ENCODE measurements around the gene TCHHL1.
"Not testable (repeated sequence)": the region's sequence is repeated elsewhere in the genome, so short reads cannot be mapped to it uniquely, and the experiment has no call there.

Gene TCHHL1

DNA sequence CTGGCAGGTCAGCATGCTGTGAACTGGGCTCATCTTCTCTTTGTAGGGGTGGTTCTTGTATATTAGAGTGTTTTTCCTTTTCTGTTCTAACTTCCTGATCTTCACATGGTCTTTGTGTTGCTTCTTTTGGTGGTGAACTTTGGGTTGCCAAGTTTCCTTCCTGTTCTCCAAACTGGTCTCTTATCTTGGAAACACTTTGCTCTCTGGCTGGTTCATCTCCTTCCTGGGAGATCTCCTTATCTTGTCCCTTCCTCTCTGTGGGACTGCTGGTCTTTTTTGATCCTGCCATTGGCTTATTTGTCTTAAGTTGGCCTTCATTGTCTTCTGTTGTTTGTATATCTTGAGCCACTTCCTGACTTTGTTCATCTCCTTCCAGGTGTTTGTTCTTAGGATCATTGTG is 2.1 kb downstream of the TCHHL1 start:
- no peak for DNase-seq (ENCODE audit: low spot score)

DNA sequence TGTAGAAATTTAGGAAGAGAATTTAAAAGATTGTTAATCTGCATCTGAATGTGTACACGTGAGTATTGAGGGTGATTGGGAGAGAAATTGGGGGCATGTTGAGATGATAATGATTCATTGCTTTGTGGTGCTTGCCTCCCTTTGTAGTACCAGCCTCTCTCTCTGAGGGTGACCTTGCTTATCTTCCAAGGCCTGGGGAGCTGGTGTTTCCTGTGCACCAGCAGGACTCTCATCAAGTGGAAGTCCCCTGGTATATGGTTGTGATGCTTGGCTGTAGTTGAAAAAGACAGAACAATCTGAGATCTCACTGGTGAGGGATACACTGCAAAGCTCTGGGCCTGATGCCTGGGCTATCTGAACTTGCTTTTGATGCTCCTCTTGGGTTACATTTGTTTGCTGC is 4.0 kb downstream of the TCHHL1 start:
- no peak for DNase-seq (ENCODE audit: low spot score)

DNA sequence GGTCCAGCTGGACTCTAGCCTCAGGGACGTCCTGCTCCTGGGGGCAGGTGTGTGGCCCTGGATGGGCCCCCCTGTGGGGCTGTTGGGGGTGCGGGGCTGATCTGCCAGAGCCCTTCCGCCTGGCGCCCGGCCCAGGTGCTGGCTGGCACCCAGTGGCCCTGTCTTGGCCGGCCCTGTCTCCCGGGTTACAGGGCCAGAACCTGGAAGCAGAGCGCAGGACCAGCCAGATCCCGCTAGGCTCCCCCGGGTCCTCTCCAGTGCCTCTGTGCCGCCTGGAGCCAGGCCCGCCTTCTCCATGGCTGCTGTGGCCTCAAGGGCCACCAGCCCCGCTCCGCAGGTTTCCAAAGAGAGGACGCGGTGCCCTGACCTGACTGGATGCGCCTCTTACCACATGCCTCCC is 7.8 kb downstream of the TCHHL1 start:
- not testable (repeated sequence) for DNase-seq (ENCODE audit: low spot score)

DNA sequence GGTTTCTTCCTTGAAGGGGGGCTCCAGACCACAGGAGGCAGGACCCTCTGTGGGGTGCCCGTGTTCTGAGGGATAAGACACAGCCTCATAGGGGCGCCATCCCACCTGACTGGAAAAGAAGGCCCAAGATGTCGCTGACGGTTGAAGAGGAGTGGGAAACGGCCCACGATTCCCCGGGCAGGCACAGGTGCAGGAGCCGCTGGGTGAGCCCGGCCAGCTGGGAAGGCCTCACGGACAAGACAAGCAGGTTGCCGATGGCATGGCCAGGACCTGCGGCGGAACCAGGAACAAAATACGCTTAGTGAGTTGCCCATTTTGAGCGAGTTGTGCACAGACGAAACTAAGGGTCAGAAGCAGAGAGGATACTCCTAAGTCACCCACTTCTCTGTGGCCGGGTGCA is 8.4 kb downstream of the TCHHL1 start:
- not testable (repeated sequence) for DNase-seq (ENCODE audit: low spot score)

DNA sequence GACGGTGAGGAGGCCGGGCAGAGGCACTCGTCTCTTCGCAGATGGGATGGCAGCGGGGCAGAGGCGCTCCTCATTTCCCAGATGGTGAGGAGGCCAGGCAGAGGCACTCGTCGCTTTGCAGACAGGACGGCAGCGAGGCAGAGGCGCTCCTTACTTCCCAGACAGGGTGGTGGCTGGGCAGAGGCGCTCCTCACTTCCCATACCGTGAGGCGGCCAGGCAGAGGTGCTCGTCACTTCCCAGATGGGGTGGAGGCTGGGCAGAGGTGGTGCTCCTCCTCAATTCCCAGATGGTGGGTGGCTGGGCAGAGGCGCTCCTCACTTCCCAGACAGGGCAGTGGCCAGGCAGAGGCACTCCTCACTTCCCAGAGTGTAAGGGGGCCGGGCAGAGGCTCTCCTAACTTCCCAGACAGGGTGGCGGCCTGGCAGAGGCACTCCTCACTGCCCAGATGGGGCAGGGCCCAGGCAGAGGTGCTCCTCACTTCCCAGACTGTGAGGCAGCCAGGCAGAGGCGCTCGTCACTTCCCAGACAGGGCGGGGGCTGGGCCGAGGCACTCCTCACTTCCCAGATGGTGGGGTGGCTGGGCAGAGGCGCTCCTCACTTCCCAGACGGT is 9.9 kb downstream of the TCHHL1 start:
- DNase-seq (ENCODE audit: low spot score) = no peak

DNA sequence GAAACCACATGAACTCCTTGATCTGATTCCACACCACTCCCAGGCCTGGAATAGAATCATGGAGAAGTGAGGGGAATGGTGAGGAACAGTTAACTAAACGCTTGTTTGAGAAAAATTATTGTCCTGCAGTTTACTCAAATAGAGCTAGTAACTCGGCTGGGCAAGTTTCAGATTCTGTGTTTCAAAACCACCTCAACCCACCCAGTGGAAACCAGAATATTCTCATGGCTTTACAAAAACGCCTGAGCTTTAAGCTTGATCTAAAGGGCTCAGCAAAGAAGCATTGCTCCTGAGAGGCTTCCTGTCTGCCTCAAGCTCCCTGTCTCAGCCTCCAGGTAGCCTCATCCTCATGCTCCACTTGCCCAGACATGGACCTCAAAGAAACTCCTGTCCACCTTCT is 16.6 kb downstream of the TCHHL1 start:
- DNase-seq (ENCODE audit: low spot score) = no peak

DNA sequence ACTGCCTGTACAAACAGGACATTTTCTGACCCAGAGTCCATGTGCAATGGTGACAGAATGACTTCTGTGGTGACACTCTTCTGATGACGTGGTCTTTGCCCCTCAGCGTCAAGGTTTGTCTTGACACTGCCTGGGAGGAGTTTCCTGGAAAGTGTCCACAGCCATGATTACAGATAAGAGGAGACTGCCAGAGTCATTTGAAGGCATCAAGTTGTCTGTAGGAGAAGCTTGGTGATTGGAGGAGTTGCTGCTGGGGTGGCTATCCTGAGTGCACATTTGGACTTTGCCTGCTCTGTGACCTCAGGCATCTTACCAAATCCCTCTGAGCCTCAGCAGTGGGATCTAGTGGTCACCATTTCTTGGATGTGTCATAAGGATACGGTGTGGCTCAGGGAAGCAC is 17.7 kb downstream of the TCHHL1 start:
- DNase-seq (ENCODE audit: low spot score) = no peak

DNA sequence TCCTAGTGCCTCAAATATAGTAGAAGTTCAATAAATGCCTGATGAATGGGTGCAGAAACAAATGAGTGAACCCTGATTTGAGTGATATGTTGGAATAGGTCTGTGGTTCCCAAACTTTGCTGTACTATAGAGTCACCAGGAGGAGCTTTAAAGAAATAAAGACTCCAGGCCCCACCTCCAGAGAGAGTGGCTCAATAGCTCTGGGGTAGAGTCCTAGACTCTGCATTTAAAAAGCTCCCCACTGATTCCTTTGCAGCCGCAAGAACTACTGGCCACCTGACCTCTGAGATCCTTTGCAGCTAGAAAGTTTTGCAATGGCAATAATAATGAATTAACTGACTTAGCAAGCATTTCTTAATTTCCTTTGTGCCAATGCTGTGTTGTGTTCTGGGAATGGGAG is 20.9 kb downstream of the TCHHL1 start:
- DNase-seq (ENCODE audit: low spot score) = no peak

DNA sequence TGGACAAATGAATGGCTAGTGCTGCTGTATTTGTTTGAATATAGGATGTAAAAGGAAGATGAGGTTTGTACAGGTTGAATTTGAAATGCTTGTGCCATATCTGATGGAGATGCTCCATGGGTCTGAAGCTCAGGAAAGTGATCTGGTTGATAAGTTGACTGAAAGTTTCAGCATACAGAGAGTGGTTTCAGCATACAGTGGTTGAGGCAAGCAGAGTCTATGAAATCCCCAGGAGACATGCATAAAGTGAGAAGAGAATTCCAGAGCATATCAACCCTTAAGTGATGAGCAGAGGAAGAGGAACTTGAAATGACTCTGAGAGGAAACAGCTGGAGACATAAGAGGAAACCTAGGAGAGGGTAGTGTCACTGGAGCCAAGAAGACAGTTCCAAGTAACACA is 21.7 kb downstream of the TCHHL1 start:
- DNase-seq (ENCODE audit: low spot score) = no peak

DNA sequence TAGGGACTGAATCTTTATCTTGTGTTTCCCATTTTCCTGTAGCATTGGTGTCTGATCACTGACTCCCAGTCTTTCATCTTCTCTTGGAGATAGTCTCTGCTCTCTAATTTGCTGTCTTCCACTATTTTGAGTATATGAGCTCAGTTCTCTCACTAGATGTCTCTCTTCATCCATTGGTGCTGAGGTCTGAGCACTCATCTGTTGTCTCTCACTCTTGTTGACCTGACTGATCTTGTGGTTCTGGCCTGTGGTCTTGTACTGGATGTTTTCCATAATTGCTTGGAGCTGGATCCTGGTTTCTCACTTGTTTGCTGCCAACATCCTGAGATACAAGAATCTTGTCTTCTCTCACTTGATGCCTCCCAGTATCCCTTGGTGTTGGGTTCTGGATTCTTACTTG is 26.9 kb downstream of the TCHHL1 start:
- DNase-seq (ENCODE audit: low spot score) = no peak

DNA sequence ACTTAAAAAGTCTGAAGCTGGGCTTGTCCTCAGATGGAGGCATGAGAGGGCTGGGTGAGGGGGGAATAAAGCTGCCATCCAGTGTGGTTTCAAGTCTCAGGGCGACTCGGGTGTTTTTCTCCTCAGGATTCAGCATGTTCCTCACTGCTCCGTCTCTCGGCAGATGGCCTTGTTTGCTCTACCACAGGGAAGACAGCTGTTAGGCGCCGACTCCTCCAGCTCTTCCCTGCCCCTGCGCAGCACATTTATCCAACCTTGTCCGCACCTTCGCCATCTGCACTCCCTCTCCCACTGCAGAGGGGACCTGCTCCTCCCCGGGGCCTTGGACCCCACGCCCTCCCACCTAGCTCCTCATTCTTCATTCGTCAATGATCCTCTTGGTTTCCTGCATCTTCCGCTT is 35.5 kb downstream of the TCHHL1 start:
- no peak for DNase-seq (ENCODE audit: low spot score)

DNA sequence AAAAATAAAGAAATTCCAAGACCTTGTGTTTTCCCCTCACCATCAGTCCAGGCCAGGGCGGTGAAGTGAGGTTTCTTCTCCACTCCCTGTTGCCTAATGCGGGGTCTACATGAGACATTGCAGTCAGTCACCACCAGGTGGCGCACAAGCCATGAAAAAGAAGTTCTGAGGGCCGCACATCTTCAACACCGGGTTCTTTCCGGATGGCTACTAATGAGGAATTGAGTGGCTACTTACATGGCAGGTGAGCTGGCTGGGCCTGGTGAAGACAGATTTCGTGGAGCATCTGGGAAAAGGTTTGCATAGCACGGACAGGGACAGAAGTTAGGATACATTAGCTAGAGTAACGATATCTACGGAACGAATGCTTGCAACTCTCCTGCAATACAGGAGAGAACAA is 36.3 kb downstream of the TCHHL1 start:
- no peak for DNase-seq (ENCODE audit: low spot score)

DNA sequence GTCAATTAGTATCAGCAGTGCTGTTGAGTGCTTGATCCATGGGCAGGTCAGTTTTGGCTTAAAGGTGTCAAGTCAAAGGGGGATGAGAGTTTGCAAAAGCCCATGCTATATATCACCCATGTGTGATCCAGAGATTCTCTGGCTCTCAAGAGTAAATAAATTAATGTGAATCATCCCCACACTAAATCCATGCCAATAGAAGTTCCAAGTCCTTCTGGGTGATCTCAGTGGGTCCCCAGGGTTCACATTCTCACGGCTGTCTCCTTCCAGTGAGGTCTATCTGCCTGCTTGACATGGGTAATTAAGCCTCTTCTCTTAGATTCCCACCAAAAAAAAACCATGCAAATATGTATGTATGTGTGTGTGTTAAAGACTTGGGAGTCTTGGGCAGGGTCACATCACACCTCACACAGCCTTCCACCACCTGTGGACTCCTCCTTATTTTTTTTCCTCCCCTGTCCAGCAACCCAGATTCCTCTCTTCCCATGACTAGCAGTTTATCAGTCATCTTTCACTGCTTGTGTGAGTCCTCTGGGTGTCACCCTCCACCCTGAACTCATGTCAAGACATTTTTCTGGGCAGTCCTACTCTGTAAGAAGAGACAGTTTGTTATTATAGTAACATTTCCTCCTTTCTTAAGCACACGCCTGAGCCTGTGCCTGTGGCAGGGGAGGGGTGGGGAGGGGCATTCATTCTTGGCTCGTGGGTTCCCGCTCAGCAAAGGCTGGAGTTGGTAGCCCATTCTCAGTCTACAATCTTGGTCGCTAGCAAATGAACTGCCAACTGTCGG is 37.8 kb downstream of the TCHHL1 start:
- DNase-seq (ENCODE audit: low spot score) = no peak

DNA sequence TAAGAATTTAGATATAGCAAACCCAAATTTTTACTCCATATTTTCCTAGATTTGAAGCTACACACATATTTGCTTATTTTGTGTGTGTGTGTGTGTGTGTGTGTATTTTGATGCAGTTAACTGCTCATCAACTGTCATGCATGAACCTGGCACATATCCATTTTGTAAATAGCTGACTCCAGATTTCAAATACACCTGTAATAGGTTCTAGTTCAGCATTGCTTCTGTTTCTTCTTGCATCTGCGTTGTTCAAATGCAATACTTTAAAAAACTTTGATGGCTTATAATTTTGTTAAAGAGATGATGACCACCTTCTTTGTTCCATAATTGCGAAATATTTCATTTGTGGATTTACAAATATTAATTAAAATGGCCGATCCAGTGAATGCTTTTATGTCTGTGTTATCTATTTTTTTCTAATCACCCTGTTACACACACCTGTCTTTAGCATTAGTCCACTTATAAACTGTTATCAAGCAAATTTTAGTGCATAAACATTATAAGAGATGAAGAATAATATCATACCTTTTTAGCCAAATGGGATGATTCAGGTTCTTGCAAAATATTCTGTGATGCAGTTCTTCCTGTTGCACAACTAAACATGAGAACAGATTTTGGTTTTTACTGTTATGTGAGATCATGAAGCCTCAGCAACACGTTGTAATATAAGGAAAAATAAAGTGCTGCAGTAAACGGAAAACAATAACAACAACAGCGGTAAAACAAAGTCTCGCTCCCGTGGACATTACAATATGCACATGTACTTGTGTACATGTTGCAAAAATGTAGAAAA is 39.4 kb downstream of the TCHHL1 start:
- DNase-seq (ENCODE audit: low spot score) = no peak

DNA sequence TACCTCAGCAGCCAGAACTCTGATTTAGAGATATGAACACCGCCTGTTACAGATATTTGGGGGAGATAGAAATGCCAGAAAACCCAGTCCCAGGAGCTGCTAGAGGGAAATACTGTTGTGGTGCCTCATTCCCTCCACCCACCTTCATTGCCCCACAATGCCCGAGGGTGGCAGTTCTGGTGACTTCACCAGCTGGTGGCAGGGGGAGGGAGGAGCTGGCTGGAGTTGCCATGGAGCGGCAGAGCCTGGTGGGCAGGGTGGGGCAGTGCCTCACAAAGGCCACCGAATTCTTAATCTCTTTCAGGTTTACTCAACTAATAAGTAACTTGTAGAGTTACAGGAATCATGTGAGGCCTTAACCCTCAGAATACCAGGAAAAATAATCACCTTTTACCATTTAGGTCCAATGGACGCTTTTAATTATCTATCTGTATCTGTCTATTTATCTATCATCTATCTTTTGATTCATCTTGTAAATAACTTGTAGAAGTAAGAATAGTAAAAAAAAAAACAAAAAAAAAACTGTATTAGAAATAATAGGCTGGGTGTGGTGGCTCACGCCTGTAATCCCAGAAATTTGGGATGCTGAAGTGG is 40.4 kb downstream of the TCHHL1 start:
- DNase-seq (ENCODE audit: low spot score) = no peak

DNA sequence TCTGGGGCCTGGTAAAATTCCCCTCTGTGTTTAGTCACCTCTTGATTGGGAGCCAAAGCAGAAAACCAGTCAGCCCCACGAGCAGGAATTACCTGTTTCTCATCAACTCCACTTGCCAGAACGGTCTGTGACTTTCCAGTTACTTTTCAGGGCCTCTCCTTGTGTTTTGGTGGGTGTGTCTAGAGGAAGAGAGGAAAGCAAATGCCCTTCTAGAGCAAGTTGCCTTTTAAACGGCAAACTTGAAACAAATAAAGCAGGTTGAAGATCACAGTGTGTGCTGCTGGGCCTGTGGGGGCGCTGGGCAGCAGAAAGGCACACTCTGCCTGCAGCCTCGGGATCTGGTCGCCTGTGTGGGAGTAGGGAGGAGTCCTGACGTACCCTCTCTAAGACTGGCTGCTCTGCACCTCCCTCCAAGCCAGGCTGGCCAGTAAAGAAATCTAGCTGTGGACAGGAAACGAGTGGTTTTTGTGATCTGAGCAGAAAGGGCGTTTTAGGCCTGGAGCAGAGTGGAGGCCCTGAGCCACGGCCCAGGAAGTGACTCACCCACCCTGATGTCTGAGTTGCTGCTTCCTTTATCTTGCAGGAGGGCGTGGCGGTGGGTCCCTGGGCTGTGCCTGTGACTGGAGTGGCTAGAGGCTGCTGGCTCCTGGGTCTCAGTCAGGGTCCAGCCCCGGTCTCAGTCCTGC is 41.0 kb downstream of the TCHHL1 start:
- DNase-seq (ENCODE audit: low spot score) = peak; percentile 79

DNA sequence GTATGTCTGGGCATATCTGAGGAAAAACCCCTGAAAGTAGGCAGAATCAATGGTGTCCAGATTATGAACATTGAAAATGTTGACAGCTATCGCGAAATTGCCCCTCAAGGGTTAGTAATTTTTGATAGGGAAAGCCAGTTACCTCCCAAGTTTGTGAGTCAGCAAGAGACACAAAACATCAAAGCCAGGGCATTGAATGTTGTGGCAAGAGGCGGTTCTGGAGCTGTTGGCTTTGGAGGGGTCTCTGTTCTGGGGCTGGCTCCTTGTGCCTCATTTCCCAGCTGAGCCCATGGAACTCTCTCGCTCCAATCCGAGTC is 41.5 kb downstream of the TCHHL1 start:
- DNase-seq (ENCODE audit: low spot score) = no peak

DNA sequence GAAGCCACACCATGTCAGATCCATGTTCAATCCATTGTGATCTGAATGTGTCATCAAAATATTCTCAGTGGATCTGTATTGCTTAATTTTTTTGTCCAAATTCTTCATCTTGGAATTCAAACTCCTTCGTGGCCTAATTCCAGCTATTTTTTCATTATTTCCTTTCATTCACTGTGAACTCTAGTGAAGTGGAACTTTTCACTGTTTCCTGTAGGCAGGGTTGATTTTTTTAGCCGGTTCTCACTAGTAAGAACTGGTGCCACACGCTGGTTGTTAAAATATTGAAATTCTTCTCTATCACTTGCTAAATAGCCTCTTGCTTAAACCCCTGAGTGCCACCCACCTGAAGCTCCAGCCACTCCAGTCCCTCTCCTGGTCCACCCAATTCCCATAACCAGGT is 44.5 kb downstream of the TCHHL1 start:
- DNase-seq (ENCODE audit: low spot score) = no peak

DNA sequence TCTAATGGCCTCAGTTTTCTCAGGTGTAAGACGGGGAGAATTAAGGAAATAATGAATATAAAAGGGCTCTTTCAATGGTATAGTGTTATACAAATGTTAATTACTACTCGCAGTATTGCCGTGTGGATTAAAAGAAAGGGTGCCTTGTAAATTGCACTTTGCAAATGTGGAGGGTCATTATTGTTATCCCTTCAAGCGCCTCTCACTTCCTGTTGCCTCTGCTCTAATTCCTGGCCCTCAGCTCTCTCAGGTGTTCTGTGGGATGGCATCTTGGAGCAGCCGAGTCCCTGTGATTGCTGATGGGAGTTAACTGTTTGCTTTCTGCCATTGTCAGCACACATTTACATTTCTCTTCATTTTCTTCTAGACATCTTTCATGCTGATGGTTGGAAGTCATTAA is 45.0 kb downstream of the TCHHL1 start:
- DNase-seq (ENCODE audit: low spot score) = no peak

DNA sequence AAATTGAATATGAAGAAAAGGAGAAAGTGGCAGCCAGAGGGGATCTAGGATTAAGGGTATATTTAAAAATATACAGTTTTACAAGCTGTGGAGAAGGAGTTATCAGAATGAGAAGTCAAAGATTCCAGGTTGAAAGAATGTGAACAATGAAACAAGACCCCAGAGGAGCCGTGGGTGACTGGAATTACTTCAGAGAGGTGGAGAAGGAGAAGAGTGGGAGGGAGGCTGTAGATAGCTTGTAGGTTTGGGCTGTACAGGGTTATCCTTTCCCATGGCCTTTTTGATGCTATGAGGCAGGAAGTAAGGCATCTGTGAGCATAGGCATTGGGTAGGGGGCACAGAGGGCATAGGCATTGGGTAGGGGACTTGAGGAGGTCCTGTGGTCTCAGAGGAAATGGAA is 46.8 kb downstream of the TCHHL1 start:
- DNase-seq (ENCODE audit: low spot score) = no peak

DNA sequence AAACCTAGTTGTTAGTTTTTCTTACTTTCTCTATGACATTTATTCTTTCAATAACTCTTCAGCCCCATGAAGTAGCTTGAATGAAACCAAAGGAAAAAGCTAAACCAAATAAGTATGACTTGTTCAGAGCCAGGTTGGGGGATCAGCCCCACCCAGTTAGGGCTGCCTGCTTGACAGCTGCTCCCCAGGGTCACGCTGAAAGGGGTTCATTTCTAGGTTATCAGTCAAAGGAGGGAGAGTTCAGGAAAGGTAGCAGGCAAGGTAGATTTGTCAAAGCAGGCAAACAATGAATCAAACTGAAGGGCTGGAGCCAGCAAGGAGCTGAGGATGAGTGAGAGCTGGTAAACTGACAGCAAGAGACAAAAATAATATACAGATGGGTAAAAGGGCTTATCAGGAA is 49.0 kb downstream of the TCHHL1 start:
- no peak for DNase-seq (ENCODE audit: low spot score)

DNA sequence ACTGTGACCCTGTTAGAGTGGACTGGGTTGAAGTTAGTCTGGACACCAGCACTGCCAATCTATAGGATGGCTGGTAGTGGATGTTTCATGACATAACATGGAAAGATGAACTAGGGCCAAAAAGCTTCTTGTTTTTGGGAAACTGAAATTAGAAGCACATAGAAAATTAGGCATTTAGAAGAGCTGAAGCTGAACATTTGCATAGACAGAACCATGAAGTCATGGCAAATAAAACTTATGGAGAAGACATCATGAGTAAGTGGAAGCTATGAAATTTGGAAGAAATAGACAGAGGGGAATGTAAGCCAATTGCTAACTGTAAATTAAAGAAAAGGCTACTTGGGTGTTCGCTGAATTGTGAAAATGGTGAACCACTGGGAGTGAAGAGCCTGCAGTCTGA is 49.4 kb downstream of the TCHHL1 start:
- no peak for DNase-seq (ENCODE audit: low spot score)

Measured in left forelimb (tissue), 1 donor.